CD4-positive, alpha-beta T cell treated with Interleukin-6 for 4 hours (primary cell): Measurements from ENCODE around the gene B3GLCT.
"Not testable (repeated sequence)": the region's sequence is repeated elsewhere in the genome, so short reads cannot be mapped to it uniquely, and the experiment has no call there.

Source experiments
- DNase-seq: peaks from one replicate; pipeline ENCODE4 v3.0.0-alpha.2; 2020; ENCODE audit warnings: mixed read lengths

The B3GLCT gene

GRCh38 chr13:31301119-31301518, 101.3 kb downstream of the B3GLCT start:
- DNase-seq: no peak

DNA sequence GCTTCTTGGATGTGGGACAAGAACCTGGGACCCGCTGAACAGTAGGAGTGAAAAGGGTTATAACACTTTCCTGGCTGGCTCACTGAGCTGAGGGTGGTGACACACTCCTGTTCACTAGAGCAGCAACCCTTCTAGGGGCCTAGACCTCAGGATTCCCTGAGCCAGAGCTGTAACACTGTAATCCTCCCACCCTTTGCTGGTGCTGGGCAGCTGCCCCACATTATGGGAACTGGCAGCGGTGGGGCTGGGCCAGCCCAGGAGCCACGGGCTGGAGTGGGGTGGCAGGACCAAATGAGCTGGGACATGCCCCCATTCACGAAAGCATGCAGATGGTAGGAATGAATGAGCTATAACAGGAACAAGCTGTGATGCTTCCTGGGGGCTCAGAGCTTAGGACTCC, 110.6 kb downstream of the B3GLCT start:
- DNase-seq: no peak

- DNase-seq: no peak
These were observed 111.0 kb downstream of the B3GLCT start for GRCh38 chr13:31310786-31311185.

DNA sequence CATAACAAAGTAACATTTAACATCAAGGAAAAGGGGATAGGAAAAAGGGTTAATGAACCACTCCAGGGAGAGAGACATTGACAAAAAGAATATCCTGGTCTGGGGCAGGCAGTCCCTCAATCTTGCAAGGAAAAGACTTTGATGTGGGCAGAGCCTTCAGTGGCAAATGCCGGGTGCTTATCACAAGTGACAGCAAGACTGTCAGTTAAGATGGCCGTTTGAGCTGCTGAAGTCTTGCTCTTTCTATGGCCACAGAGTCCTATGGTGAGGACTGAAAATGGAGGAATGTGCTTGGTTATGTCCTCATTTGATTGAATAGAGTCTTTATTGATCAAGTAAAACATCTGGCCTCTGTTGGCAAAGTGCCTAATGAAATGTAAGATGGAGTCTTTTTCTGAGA, 112.1 kb downstream of the B3GLCT start:
- DNase-seq: no peak

- DNase-seq: no peak
These were observed 115.2 kb downstream of the B3GLCT start for GRCh38 chr13:31314961-31315360.

GRCh38 chr13:31320946-31321345, 121.2 kb downstream of the B3GLCT start:
- DNase-seq: no peak

DNA sequence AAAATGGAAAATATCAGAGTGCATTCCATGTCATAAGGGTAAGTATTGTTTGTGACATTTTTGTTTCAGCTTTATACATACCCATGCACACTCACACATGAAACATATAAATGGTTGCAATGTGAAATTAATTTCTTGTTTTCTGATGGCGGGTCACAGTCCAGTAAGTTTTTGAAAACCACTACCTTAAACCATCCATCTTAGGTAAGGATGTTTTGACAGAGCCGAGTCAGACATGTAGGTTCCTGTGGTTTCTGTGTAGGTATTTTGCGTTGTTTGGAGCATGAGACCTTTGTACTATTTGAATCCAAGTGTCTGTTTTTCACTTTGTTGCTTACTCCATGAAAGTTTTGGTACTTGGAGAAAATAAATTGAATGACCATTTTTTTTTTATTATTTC, 121.7 kb downstream of the B3GLCT start:
- DNase-seq: no peak

GRCh38 chr13:31322026-31322425, 122.3 kb downstream of the B3GLCT start:
- DNase-seq: no peak

DNA sequence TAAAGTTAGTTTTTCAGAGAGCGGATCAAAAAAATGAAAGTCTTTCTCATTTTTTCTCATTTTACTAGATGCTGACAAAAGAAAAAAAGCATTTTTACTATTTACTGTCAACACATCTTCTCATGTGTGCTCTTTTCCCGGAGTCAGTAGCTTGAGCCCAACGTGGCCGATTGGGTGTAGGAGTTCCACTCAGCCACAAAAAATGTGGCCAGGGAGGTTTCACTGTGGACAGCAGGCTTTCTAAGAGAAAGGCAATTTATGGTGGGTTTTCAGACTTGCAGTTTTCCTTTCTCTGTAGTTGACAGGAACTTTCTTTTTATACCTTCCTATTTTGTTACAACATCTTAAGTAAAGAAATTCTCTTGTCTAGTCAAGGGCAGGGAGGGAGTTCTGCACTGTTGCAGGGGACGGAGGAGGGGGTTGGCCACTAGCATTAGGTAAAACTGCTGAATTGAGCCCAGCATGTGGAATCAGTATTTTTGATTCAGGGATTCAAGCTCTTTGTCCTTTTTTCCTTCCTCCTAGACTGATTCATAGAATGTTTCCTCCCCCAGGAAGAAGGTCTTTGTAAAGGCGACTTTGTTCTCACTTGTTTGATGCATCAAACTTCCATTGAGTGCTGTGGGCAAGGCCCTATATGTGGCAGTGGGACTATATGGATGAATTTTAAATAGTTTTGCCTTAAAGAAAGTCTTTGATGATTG, 123.1 kb downstream of the B3GLCT start:
- DNase-seq: no peak

- no peak for DNase-seq
These were observed 127.5 kb downstream of the B3GLCT start for GRCh38 chr13:31327182-31327860.

DNA sequence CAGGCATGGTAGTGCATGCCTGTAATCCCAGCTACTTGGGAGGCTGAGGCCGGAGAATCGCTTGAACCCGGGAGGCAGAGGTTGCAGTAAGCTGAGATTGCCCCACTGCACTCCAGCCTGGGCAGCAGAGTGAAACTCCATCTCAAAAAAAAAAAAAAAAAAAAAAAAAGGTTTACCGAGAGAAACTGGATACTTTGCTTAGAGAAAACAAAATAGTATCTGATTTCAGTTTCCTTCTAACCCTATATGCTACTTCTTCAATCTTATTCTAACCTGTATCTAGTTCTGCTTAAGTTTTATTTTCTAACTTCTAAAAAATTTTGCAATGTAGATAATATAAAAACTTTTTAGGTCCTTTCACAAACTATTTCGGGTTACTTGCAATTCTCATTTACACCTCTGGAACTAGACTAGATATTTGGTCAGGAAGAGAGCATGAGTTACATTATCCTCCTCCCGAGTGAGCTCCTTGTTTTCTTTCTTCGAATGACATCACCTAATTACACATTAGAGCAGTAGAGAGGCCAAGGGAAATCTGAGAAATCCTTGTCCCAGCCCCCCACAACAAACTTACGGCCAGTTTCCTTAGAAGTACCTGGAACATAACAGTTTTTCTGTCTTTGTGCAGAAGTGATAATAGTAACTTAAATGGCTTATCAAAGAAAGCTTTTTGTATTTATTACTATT, 128.9 kb downstream of the B3GLCT start:
- no peak for DNase-seq

DNA sequence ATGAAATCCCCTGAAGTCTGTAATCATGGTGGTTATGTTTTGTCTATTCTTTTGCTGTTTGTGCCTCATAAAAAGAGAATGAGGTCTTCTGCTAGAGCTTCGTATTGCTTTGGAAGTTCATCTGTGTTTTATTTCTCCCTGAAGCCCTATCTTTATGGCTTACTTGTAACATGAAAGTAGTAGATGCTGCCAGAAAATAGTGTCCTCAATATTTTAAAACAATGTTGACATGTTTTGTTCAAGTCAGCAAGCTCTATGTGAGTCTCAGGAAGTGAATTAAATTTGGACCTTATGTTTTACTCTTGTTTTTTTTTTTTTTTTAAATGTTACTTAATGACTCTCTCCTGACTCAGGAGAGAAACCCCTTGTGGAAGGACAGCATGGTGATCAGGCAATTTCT, 130.5 kb downstream of the B3GLCT start:
- no peak for DNase-seq

GRCh38 chr13:31331068-31331467, 131.3 kb downstream of the B3GLCT start:
- DNase-seq: no peak

- DNase-seq: no peak
These were observed 134.8 kb downstream of the B3GLCT start for GRCh38 chr13:31334547-31334946.

DNA sequence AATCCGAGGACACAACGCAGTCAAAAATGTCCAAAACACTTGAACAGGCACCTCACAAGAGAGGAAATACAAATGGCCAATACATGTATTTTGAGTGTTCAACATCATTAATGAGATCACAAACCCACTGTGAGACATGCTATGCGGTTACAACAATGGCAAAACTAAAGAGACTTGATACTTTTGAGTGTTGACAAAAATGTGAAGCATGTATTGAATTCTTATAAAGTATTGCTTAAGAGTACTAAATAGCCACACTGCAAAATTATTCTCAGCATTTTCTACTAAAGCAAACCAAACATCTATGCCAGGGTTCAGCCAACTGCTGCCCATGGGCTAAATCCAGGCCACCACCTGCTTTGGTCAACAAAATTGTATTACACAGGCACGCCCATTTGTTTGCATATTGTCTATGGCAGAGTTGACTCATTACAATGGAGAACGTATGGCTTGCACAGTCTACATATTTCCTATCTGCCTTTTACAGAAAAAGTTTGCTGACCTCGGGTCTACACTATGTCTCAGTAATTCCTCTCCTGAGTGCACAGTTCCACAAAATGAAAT, 135.3 kb downstream of the B3GLCT start:
- no peak for DNase-seq

- not testable (repeated sequence) for DNase-seq
These were observed 139.8 kb downstream of the B3GLCT start for GRCh38 chr13:31339616-31340015.

DNA sequence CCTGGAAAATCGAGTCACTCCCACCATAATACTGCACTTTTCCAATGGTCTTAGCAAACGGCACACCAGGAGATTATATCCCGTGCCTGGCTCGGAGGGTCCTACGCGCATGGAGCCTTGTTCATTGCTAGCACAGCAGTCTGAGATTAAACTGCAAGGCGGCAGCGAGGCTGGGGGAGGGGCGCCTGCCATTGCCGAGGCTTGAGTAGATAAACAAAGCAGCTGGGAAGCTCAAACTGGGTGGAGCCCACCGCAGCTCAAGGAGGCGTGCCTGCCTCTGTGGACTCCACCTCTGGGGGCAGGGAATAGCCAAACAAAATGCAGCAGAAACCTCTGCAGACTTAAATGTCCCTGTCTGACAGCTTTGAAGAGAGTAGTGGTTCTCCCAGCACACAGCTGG, 141.1 kb downstream of the B3GLCT start:
- DNase-seq: not testable (repeated sequence)

DNA sequence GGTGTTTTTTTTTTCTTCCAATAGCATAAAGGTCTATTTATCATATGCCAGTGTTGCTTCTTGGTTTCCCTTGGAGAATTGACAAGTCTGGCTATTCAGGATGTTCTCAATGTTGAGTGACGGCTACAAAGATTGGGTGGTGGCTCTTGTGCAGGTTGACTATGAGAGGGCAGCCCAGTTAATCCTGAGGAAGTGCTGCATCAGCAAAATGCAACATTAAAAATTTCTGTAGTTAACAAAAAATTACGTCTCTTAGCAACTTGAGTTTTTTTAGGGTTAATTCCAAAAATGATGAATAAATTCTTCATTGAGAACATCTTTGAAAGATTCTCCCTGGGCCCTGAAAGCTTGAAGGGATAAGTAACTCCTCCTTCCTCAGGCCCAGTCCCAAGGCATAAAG, 147.1 kb downstream of the B3GLCT start:
- DNase-seq: no peak

DNA sequence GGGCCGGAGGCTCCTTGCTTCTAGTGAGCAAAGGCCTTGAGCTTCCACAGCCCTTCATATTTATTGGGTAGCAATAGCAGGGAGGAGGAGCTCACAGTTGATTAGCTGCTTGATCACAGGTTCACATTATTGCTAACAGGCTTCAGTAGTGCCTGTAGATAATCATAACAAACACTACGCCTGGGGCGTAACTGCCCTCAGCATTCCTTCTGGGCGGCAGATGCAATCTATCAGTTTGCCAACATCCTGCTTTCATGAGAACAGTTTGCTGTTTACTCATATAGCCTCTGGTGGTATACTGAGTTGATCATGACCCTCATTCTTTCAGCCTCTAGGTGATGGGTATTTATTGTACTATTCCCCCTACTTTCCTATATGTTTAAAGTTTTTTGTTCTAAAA, 149.4 kb downstream of the B3GLCT start:
- DNase-seq: no peak

GRCh38 chr13:31350560-31350959, 150.8 kb downstream of the B3GLCT start:
- DNase-seq: no peak

DNA sequence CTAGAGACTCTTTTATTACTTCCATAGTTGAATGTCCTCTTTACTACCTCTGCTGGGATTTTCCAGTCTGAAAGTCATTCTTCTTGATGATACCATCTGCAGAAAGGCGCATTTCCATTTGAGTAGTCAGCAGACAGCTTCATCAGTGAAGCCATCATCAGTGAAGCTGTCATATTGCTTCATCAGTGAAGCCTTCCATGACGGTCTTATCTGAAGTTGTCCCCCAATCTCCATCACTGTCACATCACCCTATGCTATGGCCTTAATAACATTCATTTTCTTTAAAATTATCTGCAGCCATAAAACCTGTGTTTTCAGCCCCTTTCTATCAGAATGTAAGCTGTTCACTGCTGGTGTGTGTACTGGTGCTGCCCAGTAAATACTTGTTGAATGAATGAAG, 151.6 kb downstream of the B3GLCT start:
- no peak for DNase-seq

DNA sequence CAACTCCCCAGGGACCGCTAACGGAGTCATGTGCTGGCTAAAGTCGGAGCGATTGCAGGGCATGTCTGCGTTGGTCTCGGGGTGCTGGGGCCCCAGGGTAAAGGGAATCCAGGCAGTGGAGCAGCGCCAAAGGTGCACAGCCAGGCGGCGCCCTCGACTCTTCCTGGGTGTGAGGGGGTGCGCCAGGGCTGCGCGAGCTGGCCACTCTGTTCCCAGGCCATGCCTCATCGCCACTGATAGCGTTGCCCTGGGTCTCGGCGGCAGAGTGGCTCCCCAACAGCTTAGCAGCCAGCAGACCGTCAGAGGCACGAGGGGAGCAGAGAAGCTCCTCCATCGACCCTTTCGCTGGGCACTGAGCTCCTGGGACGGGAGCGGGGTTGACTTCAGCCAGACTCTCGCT, 152.7 kb downstream of the B3GLCT start:
- no peak for DNase-seq

GRCh38 chr13:31355001-31355400, 155.2 kb downstream of the B3GLCT start:
- no peak for DNase-seq

GRCh38 chr13:31356991-31357390, 157.2 kb downstream of the B3GLCT start:
- DNase-seq: no peak
